Right lobe of liver (tissue), 6 donors: ENCODE results near the gene FAM240B. TPM values are rescaled to one million over a fixed set of nuclear protein-coding genes. Genes with fewer than 3 reads are reported as not detected.

ENCODE experiments used
- ATAC-seq, 4 donors: fragments of 200-7000 bp; cut with Tn5 transposase; one replicate each; pipeline ENCODE4 v1.9.1; 2020; ENCODE audit warnings: mild to moderate bottlenecking in 4 of 4, moderate library complexity in 4 of 4
- DNase-seq, 3 donors: peaks; one replicate each; pipeline ENCODE4 v3.0.0-alpha.2; 2020
- H3K27ac ChIP-seq, 3 donors: fragments of 200-600 bp; one replicate each; pipeline ENCODE4 v1.8.0; 2022
- H3K27me3 ChIP-seq, 2 donors: fragments of 200-600 bp; one replicate each; pipeline ENCODE4 v1.8.0; 2022
- H3K36me3 ChIP-seq, 4 donors: fragments of 200-600 bp; sonication (generic) in 1 of 4; one replicate each; pipeline versions ENCODE4 v1.5.1 to v1.8.0; 2017 to 2022; ENCODE audit warnings: control low read depth in 1 of 4
- H3K4me1 ChIP-seq, 4 donors: fragments of 200-600 bp; sonication (generic) in 1 of 4; one replicate each; pipeline versions ENCODE4 v1.5.1 to v1.8.0; 2017 to 2022; ENCODE audit warnings: control low read depth in 1 of 4
- H3K4me3 ChIP-seq, 3 donors: fragments of 200-600 bp; one replicate each; pipeline ENCODE4 v1.8.0; 2022
- H3K9me3 ChIP-seq, 4 donors: fragments of 200-600 bp; sonication (generic) in 1 of 4; one replicate each; pipeline versions ENCODE4 v1.5.1 to v1.8.0; 2017 to 2022; ENCODE audit warnings: control low read depth in 1 of 4
- POLR2A ChIP-seq: fragments of 450-650 bp; IDR thresholded peaks from one replicate; pipeline ENCODE4 v1.6.1; 2017; ENCODE audit warnings: antibody characterized with exemption, mild to moderate bottlenecking
- WGBS: methylation state at CpG from one replicate; pipeline ENCODE4 v1.1.6; 2018; ENCODE audit warnings: low coverage, low lambda C conversion rate; ENCODE audit not compliant: insufficient coverage; ENCODE audit errors: missing lambda C conversion rate; 5-methylcytosine and 5-hydroxymethylcytosine counted together
- intact Hi-C, 2 donors: fragments of 100-400 bp; cut with DNase I; formaldehyde crosslinking; loops; one replicate each; pipeline versions ENCODE4 v1.11.2 to v1.14.1; 2022
- total RNA-seq, 6 experiments: library from RNA; depleted of rRNA in 2 of 6; stranded (reverse); fragments of >200 nt in 2 of 6; fragmentation: NEBNext Ultra II Directional in 3 of 6; extraction: Animal tissue kit (Norgen Biotek cat#: 25700) in 3 of 6; gene quantifications; one replicate each; pipeline versions ENCODE4 v1.1.0 to v1.2.4, GENCODE V29; 2016 to 2023
- TF ChIP-seq, protein P1 (sequence below), 4 donors: fragments of 200-600 bp in 3 of 4; fragments of 450-650 bp in 1 of 4; IDR thresholded peaks; one replicate each; pipeline versions ENCODE4 v1.5.1 to v1.8.0; 2016 to 2022; ENCODE audit warnings: antibody characterized with exemption in 4 of 4, mild to moderate bottlenecking in 2 of 4
- donor health status: DM: no; HTN: yes; CAD: no.
- donor health status: DM: no; HTN: no; CAD: no.
- donor health status: DM: no; HTN: no; CAD: no.
- donor health status: DM: no; HTN: yes; CAD: no.
- donor health status: DM: no; HTN: yes; CAD: no.

The FAM240B gene
- total RNA-seq, 6 experiments from 2014 or later: not detected

DNA sequence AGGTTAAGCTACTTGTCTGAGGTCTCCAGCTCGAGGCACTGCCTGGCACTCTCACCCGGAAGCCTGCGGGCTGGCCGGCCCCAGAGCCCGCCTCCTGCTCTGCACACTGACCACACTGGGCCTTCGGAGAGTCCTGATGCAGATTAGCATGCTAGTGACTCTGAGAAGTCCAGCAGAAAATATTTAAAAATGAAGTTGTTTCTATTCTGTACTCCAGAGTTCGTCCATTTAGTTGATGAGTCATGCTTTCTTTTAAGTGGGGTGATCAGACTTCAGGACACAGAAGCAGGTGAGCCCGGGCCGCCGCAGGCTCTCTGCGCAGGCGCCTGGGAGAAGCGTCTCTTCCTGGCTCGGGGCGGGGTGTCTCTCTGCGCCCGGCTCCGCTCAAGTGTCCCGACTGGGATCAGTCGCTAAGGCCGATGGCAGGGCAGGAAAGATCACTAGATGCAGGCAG lies 32.5 kb downstream of the FAM240B start:
- peak overlapping the region; percentile 10 to 37 (median 14) for H3K4me3 ChIP-seq
- no peaks in the 10 kb centered on the region for H3K36me3 ChIP-seq
- DNase-seq (peak; percentile 65 to 82 (median 81)), ATAC-seq (peak; percentile 94 to 98 (median 96))
- 41% methylated on average over 18 of the region's 21 CpGs for WGBS
- H3K27ac ChIP-seq: no peak overlapping the region
- H3K9me3 ChIP-seq: no peaks in the 10 kb centered on the region
- H3K27me3 ChIP-seq: no peaks in the 10 kb centered on the region
- TF ChIP-seq, protein P1, sequence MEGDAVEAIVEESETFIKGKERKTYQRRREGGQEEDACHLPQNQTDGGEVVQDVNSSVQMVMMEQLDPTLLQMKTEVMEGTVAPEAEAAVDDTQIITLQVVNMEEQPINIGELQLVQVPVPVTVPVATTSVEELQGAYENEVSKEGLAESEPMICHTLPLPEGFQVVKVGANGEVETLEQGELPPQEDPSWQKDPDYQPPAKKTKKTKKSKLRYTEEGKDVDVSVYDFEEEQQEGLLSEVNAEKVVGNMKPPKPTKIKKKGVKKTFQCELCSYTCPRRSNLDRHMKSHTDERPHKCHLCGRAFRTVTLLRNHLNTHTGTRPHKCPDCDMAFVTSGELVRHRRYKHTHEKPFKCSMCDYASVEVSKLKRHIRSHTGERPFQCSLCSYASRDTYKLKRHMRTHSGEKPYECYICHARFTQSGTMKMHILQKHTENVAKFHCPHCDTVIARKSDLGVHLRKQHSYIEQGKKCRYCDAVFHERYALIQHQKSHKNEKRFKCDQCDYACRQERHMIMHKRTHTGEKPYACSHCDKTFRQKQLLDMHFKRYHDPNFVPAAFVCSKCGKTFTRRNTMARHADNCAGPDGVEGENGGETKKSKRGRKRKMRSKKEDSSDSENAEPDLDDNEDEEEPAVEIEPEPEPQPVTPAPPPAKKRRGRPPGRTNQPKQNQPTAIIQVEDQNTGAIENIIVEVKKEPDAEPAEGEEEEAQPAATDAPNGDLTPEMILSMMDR (IDR thresholded peaks at IDR 0.05): no peak
- TF ChIP-seq POLR2A: no peak
- no peaks in the 10 kb centered on the region for H3K4me1 ChIP-seq
- intact Hi-C loops: no loop called here

GRCh38 chr9:38686933-38687332 lies 33.0 kb downstream of the FAM240B start:
- ATAC-seq: no peak
- TF ChIP-seq, protein P1 (IDR thresholded peaks at IDR 0.05): no peak
- no peak for TF ChIP-seq POLR2A
- WGBS: 24% methylated on average over 9 of the region's 10 CpGs
- H3K36me3 ChIP-seq: no peaks in the 10 kb centered on the region
- H3K27me3 ChIP-seq: no peaks in the 10 kb centered on the region
- H3K9me3 ChIP-seq: no peaks in the 10 kb centered on the region
- intact Hi-C loops: no loop called here
- no peak for DNase-seq
- no peaks in the 10 kb centered on the region for H3K4me1 ChIP-seq
- peak overlapping the region; percentile 10 to 37 (median 14) for H3K4me3 ChIP-seq
- no peak overlapping the region for H3K27ac ChIP-seq

- Histone ChIP-seq H3K9me3 (no peaks in the 10 kb centered on the region), H3K27ac (no peak overlapping the region), H3K4me3 (no peak overlapping the region), H3K4me1 (no peaks in the 10 kb centered on the region), H3K27me3 (no peaks in the 10 kb centered on the region), H3K36me3 (no peaks in the 10 kb centered on the region)
- DNase-seq (no peak), ATAC-seq (no peak)
- 73% methylated on average over 2 of the region's 2 CpGs for WGBS
- intact Hi-C loops: no loop called here
- TF ChIP-seq, protein P1 (IDR thresholded peaks at IDR 0.05): no peak
- no peak for TF ChIP-seq POLR2A
Measured at GRCh38 chr9:38685535-38685934, 34.4 kb downstream of the FAM240B start.

DNA sequence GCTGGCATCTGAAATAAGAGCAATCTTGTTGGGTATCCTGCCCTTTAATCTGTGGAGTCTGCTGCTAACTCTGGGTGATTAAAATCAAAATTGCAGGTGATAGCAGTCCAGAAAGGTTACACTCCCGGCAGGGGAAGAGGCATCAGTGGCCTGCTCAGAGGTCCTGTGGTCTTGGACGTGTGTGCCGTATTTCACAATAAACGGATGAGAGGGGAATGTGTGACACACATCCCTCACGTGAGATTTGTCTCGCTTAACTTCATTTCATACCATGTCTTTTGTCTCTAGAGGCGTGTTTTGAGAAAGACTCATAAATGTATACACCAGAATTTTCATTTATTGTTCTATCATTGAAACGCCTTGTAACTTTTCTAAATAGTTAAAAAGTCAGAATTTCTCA lies 36.6 kb downstream of the FAM240B start:
- no peaks in the 10 kb centered on the region for H3K36me3 ChIP-seq
- no peak for ATAC-seq
- 62% methylated on average over 8 of the region's 8 CpGs for WGBS
- no peaks in the 10 kb centered on the region for H3K4me1 ChIP-seq
- H3K27ac ChIP-seq: no peak overlapping the region
- H3K27me3 ChIP-seq: no peaks in the 10 kb centered on the region
- H3K9me3 ChIP-seq: no peaks in the 10 kb centered on the region
- no peak overlapping the region for H3K4me3 ChIP-seq
- intact Hi-C loops: no loop called here
- TF ChIP-seq POLR2A: no peak
- TF ChIP-seq, protein P1 (IDR thresholded peaks at IDR 0.05): no peak
- no peak for DNase-seq

DNA sequence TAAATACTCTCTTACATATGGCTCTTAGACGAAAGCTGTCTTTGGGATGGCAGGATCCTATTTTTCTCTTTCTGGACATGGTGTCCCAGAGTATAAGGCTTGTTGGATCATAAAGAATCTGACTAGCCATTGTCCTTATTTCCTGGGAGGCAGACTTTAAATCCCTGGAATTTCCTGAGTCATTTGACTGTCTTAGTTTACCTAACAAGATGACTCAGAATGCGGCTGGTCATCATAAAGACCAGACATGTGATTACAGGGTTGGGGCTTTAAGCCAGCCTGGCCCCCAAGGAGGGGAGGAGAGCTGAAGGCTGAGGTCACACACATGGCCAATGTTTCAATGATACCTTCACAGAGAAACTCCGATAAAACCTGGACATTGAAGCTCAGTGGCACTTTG lies 37.2 kb downstream of the FAM240B start:
- no peak for DNase-seq
- Histone ChIP-seq H3K4me1 (no peaks in the 10 kb centered on the region), H3K36me3 (no peaks in the 10 kb centered on the region), H3K27me3 (no peaks in the 10 kb centered on the region), H3K9me3 (no peaks in the 10 kb centered on the region), H3K4me3 (no peak overlapping the region), H3K27ac (no peak overlapping the region)
- WGBS: 88% methylated on average over 2 of the region's 3 CpGs
- intact Hi-C loops: no loop called here
- TF ChIP-seq, protein P1 (IDR thresholded peaks at IDR 0.05): no peak
- no peak for TF ChIP-seq POLR2A
- ATAC-seq: no peak
